ENCODE data around the gene GHR.
"Not testable (repeated sequence)": the region's sequence is repeated elsewhere in the genome, so short reads cannot be mapped to it uniquely, and the experiment has no call there.

- TF ChIP-seq POLR2AphosphoS5 (IDR thresholded peaks at IDR 0.05; ENCODE audit: borderline replicate concordance, low read depth, low read length); EZH2 (IDR thresholded peaks at IDR 0.05): not testable (repeated sequence)
These were observed 155.7 kb downstream of the GHR start for GRCh38 chr5:42578901-42579300.

All from SK-N-MC (cell line).